MCF 10A (cell line): Measurements from ENCODE around the gene TFAP2D. TPM values are rescaled to one million over a fixed set of nuclear protein-coding genes. Genes with fewer than 3 reads are reported as not detected.

Source experiments
- BruUV-seq: library from RNA; stranded (reverse); fragments of 400-500 nt; replicated peaks from 2 replicates; lab custom pipeline; 2021; lab: Mats Ljungman, UMichigan
- CTCF ChIA-PET: fragments of 300-600 bp; sonication (Branson Sonifier 250); formaldehyde crosslinking; extraction: SDS; loops from one replicate; lab custom pipeline; 2021; ENCODE audit warnings: antibody characterized with exemption, inconsistent platforms; lab: Yijun Ruan, JAX
- POLR2A ChIA-PET: fragments of 300-600, 350-650 bp; sonication (Branson Sonifier 250); formaldehyde crosslinking; extraction: SDS; loops from one replicate; lab custom pipeline; 2020; ENCODE audit warnings: antibody characterized with exemption, inconsistent platforms; lab: Yijun Ruan, JAX
- DNase-seq: peaks from one replicate; pipeline ENCODE4 v3.0.0-alpha.2; 2018; ENCODE audit not compliant: unreplicated experiment
- H3K27ac Mint-ChIP-seq: one replicate; pipeline ENCODE4 v1.8.0; 2022; ENCODE audit warnings: mild to moderate bottlenecking, low read depth, mixed read lengths; ENCODE audit not compliant: unreplicated experiment
- H3K27me3 Mint-ChIP-seq: one replicate; pipeline ENCODE4 v1.8.0; 2022; ENCODE audit warnings: mixed read lengths; ENCODE audit not compliant: insufficient read depth, unreplicated experiment
- H3K36me3 Mint-ChIP-seq: one replicate; pipeline ENCODE4 v1.8.0; 2022; ENCODE audit warnings: mild to moderate bottlenecking, moderate library complexity, mixed read lengths; ENCODE audit not compliant: insufficient read depth, unreplicated experiment
- H3K4me1 Mint-ChIP-seq: one replicate; pipeline ENCODE4 v1.8.0; 2022; ENCODE audit warnings: mixed read lengths; ENCODE audit not compliant: insufficient read depth, unreplicated experiment
- H3K4me3 Mint-ChIP-seq: one replicate; pipeline ENCODE4 v1.8.0; 2022; ENCODE audit warnings: mild to moderate bottlenecking, moderate library complexity, mixed read lengths; ENCODE audit not compliant: unreplicated experiment
- H3K9me3 Mint-ChIP-seq: one replicate; pipeline ENCODE4 v1.8.0; 2022; ENCODE audit warnings: mixed read lengths; ENCODE audit not compliant: unreplicated experiment
- intact Hi-C: fragments of 100-400 bp; cut with micrococcal nuclease; formaldehyde crosslinking; loops from 2 replicates; pipeline ENCODE4 v1.14.1; 2022
- total RNA-seq: library from RNA; stranded (reverse); gene quantifications from 2 replicates; pipeline ENCODE4 v1.2.3, GENCODE V29; 2022
- TF ChIP-seq, protein P1 (sequence below): fragments of 200-600 bp; IDR thresholded peaks from one replicate; pipeline ENCODE4 v1.8.0; 2022; ENCODE audit warnings: antibody characterized with exemption, mild to moderate bottlenecking; ENCODE audit not compliant: unreplicated experiment

Gene TFAP2D
- total RNA-seq, 1 experiment from 2014 or later = not detected

DNA sequence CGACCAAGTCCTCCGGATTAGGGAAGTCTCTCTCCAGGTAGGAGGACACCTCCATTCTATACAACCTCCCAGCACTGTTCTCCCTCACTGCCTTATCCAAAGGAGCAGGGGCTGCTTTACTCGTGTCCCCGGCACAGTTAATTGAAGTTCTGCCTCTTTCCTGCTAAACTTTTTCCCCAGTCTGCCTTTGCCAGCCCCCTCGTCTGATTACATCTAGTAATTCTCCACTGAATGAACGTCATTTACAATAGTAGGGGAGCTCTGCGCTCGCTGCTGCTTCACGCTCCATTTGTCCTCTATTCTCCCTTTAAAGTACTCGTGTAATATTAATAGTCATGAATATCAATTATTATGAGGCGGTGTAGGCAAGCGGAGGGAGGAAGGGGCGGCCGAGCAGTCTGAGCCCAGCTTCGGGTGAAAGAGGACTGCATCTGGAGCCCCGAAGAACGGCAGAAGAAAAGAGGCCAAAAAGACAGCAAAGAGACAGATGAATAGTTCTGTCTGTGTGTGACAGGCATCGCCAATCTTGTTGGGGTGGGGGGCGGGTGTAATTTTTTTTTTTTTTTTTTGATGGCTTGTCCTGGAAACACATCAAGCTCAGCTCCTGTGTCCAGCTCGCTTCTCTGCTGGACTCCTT, 108.2 kb downstream of the TFAP2D start:
- TF ChIP-seq, protein P1, sequence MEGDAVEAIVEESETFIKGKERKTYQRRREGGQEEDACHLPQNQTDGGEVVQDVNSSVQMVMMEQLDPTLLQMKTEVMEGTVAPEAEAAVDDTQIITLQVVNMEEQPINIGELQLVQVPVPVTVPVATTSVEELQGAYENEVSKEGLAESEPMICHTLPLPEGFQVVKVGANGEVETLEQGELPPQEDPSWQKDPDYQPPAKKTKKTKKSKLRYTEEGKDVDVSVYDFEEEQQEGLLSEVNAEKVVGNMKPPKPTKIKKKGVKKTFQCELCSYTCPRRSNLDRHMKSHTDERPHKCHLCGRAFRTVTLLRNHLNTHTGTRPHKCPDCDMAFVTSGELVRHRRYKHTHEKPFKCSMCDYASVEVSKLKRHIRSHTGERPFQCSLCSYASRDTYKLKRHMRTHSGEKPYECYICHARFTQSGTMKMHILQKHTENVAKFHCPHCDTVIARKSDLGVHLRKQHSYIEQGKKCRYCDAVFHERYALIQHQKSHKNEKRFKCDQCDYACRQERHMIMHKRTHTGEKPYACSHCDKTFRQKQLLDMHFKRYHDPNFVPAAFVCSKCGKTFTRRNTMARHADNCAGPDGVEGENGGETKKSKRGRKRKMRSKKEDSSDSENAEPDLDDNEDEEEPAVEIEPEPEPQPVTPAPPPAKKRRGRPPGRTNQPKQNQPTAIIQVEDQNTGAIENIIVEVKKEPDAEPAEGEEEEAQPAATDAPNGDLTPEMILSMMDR = no peak
- intact Hi-C loops = no loop called here
- Mint-ChIP-seq H3K27ac (no peak overlapping the region), H3K9me3 (no peaks in the 10 kb centered on the region), H3K4me1 (peaks cover 26% of the 10 kb centered on the region), H3K36me3 (peaks cover 7% of the 10 kb centered on the region), H3K4me3 (no peak overlapping the region), H3K27me3 (peaks cover 100% of the 10 kb centered on the region)
- no TSS peak for BruUV-seq
- ChIA-PET CTCF (interaction anchor here (0.5 to 1.2 kb wide), 4 partner anchors 529 to 720 kb away, joined by 3 to 5 read pairs (median 4); no protein-coding TSS in a partner anchor), POLR2A (interaction anchor here (0.7 kb wide), 1 partner anchor 1138 kb away, joined by 3 read pairs; no protein-coding TSS in a partner anchor)
- no peak for DNase-seq

DNA sequence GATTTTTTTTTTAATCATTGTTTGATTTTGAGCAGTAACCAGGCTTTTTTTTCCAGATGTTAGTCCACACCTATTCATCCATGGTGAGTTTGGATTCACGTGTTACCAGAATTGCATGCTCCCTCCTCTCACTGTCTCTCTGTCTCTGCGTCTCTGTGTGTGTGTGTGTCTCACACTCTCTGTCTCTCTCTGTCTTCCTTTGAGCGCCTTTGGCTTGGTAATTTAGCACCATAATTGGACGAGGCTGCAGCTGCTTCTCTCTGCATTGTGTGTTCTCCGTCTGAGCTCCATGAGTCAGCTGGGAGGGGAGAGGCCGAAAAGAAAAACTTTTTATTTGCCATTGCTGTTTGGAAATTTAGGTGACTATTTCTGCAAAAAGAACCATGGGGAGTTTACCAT, 108.8 kb downstream of the TFAP2D start:
- H3K4me1 Mint-ChIP-seq = peaks cover 26% of the 10 kb centered on the region
- no peaks in the 10 kb centered on the region for H3K9me3 Mint-ChIP-seq
- H3K36me3 Mint-ChIP-seq = peaks cover 7% of the 10 kb centered on the region
- TF ChIP-seq, protein P1 = no peak
- H3K27me3 Mint-ChIP-seq = peaks cover 100% of the 10 kb centered on the region
- intact Hi-C loops = no loop called here
- CTCF ChIA-PET = interaction anchor here (0.6 to 1.2 kb wide), 7 partner anchors 44 to 857 kb away, joined by 3 to 5 read pairs (median 3); no protein-coding TSS in a partner anchor
- peak; percentile 17 for DNase-seq
- H3K4me3 Mint-ChIP-seq = no peak overlapping the region
- no TSS peak for BruUV-seq
- POLR2A ChIA-PET = interaction anchor here (0.7 kb wide), 2 partner anchors 463 to 1138 kb away, joined by 3 read pairs; no protein-coding TSS in a partner anchor
- H3K27ac Mint-ChIP-seq = no peak overlapping the region

Other genes with a start within 250 kb of the TFAP2D start
- gene TFAP2B, start 105.3 kb downstream of the TFAP2D start, total RNA-seq = not detected in 2 replicates